HepG2 (cell line): ENCODE results near the gene TMEM164.

Source experiments
- ETV5 ChIP-seq: IDR thresholded peaks from 2 replicates; pipeline ENCODE4 v1.6.1; 2018; ENCODE audit warnings: missing biosample characterization, missing genetic modification reagents, inconsistent platforms, borderline replicate concordance
- NFYB ChIP-seq: sonication (generic); formaldehyde crosslinking; IDR thresholded peaks from 2 replicates; pipeline ENCODE4 v1.4.0; 2020; ENCODE audit warnings: missing genetic modification reagents
- TF ChIP-seq, protein P1 (sequence below): sonication (generic); formaldehyde crosslinking; IDR thresholded peaks from 2 replicates; pipeline ENCODE4 v1.5.0; 2020; ENCODE audit warnings: mild to moderate bottlenecking, missing genetic modification reagents, moderate library complexity

DNA sequence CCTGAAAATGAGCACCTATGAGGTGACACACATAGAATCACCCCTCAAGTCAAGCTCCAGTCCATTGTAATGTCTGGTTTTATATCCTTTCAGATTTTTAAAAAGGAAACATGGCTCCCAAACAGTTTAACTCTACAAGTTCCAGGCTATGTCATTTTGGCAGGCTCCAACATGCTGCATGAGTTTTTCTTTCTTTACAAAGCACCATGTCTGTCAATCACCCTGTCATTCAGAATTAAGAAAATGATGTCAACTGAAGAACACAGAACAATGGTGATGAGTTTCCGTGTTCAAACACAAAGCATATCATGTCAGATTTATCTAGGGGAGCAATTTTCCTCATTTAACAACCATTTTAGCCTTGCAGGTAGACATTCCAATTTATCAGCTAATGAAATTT, 208.4 kb downstream of the TMEM164 start:
- TF ChIP-seq, protein P1, sequence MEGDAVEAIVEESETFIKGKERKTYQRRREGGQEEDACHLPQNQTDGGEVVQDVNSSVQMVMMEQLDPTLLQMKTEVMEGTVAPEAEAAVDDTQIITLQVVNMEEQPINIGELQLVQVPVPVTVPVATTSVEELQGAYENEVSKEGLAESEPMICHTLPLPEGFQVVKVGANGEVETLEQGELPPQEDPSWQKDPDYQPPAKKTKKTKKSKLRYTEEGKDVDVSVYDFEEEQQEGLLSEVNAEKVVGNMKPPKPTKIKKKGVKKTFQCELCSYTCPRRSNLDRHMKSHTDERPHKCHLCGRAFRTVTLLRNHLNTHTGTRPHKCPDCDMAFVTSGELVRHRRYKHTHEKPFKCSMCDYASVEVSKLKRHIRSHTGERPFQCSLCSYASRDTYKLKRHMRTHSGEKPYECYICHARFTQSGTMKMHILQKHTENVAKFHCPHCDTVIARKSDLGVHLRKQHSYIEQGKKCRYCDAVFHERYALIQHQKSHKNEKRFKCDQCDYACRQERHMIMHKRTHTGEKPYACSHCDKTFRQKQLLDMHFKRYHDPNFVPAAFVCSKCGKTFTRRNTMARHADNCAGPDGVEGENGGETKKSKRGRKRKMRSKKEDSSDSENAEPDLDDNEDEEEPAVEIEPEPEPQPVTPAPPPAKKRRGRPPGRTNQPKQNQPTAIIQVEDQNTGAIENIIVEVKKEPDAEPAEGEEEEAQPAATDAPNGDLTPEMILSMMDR (CRISPR knock-in tag): no peak
- no peak for TF ChIP-seq ETV5
- TF ChIP-seq NFYB (CRISPR knock-in tag): no peak
